ENCODE data around the gene WT1.

Gene WT1

GRCh38 chr11:32421992-32422391 is 13.3 kb downstream of the WT1 start:
- no peak for DNase-seq (ENCODE audit: low read depth)

- no peak for DNase-seq (ENCODE audit: low read depth)
These were observed 14.1 kb downstream of the WT1 start for GRCh38 chr11:32420937-32421901.

- no peak for DNase-seq (ENCODE audit: low read depth)
These were observed 15.2 kb downstream of the WT1 start for GRCh38 chr11:32420139-32420538.

- no peak for DNase-seq (ENCODE audit: low read depth)
These were observed 16.5 kb downstream of the WT1 start for GRCh38 chr11:32418836-32419235.

GRCh38 chr11:32417806-32418205 is 17.5 kb downstream of the WT1 start:
- DNase-seq (ENCODE audit: low read depth): no peak

GRCh38 chr11:32416301-32416700 is 19.0 kb downstream of the WT1 start:
- DNase-seq (ENCODE audit: low read depth): no peak

- no peak for DNase-seq (ENCODE audit: low read depth)
These were observed 20.4 kb downstream of the WT1 start for GRCh38 chr11:32414925-32415324.

- DNase-seq (ENCODE audit: low read depth): no peak
These were observed 23.3 kb downstream of the WT1 start for GRCh38 chr11:32411942-32412615.

GRCh38 chr11:32405592-32405991 is 29.7 kb downstream of the WT1 start:
- no peak for DNase-seq (ENCODE audit: low read depth)

GRCh38 chr11:32402836-32403235 is 32.5 kb downstream of the WT1 start:
- DNase-seq (ENCODE audit: low read depth): no peak

- DNase-seq (ENCODE audit: low read depth): no peak
These were observed 34.5 kb downstream of the WT1 start for GRCh38 chr11:32400670-32401369.

- DNase-seq (ENCODE audit: low read depth): no peak
These were observed 35.1 kb downstream of the WT1 start for GRCh38 chr11:32400196-32400595.

- no peak for DNase-seq (ENCODE audit: low read depth)
These were observed 38.3 kb downstream of the WT1 start for GRCh38 chr11:32396991-32397390.

- no peak for DNase-seq (ENCODE audit: low read depth)
These were observed 39.0 kb downstream of the WT1 start for GRCh38 chr11:32396331-32396730.

GRCh38 chr11:32395127-32395526 is 40.2 kb downstream of the WT1 start:
- no peak for DNase-seq (ENCODE audit: low read depth)

- no peak for DNase-seq (ENCODE audit: low read depth)
These were observed 42.5 kb downstream of the WT1 start for GRCh38 chr11:32392840-32393239.

- DNase-seq (ENCODE audit: low read depth): peak; percentile 89
These were observed 43.3 kb downstream of the WT1 start for GRCh38 chr11:32391956-32392553.

- no peak for DNase-seq (ENCODE audit: low read depth)
These were observed 43.9 kb downstream of the WT1 start for GRCh38 chr11:32391479-32391878.

GRCh38 chr11:32390712-32391111 is 44.6 kb downstream of the WT1 start:
- no peak for DNase-seq (ENCODE audit: low read depth)

- DNase-seq (ENCODE audit: low read depth): no peak
These were observed 46.2 kb downstream of the WT1 start for GRCh38 chr11:32388871-32389770.

- no peak for DNase-seq (ENCODE audit: low read depth)
These were observed 47.0 kb downstream of the WT1 start for GRCh38 chr11:32388365-32388764.

Measured in non-pigmented ciliary epithelial cell (primary cell).